ENCODE measurements around the gene RHOH.

DNA sequence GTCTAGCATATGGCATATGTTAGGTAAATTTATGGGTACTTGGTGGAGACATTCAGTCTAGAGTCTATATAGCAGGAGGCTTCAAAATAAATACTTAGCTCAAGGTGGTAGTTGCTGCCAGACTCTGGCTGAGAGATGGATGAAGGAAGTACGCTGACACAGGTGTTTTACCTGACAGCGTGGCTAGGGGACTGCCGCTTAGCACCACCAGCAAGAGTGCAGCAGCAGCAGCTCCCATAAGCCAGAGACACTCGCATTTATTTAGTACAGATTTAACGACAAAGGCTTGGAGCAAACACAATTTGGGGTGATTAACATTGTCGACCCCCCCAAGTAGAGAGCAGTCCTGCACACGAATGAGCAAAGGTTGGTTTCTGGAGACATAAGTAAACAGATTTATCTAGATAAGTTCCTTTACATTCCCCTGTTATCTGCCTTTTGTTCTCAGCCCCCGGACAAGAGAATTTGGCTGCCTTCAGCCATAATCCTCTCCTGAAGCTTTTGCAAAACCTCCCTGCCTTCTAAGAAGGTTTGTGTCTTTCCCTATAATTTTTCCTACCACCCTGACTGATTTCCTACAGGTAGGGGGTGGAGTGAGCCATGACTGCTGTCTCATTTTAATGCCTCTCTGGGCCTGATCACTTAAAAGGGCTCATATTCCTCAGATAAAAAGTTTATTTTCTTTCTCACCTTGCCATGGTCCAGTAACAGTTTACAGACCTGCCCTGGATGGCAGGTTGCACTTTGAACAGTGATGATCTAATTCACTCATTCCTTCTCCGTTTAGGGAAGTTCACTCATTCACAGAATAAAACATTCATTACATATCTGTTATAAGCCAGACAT is 64.6 kb downstream of the RHOH start:
- TF ChIP-seq SIN3A (IDR thresholded peaks at IDR 0.05; ENCODE audit: borderline replicate concordance, low read depth, low read length) (no peak), NR1H2 (CRISPR knock-in tag; IDR thresholded peaks at IDR 0.05; ENCODE audit: borderline replicate concordance, low read depth) (no peak), FOXA1 (IDR thresholded peaks at IDR 0.05) (no peak), FOXA1 (CRISPR knock-in tag; IDR thresholded peaks at IDR 0.05) (no peak), ELK4 (CRISPR knock-in tag; IDR thresholded peaks at IDR 0.05; ENCODE audit: borderline replicate concordance) (no peak), CEBPB (IDR thresholded peaks at IDR 0.05; ENCODE audit: borderline replicate concordance, low read depth, low read length) (no peak), SMC3 (IDR thresholded peaks at IDR 0.05; ENCODE audit: low read length) (no peak), HCFC1 (IDR thresholded peaks at IDR 0.05; ENCODE audit: low read depth, low read length) (no peak), ZFP36 (IDR thresholded peaks at IDR 0.05; ENCODE audit: borderline replicate concordance, low read depth, low read length, partially characterized antibody) (no peak), EP300 (IDR thresholded peaks at IDR 0.05; ENCODE audit: low read depth in 2 of 2, low read length in 2 of 2) (0 out of 4 replicates have a peak, but pooled peaks of 1 of the 2 experiments have one; percentile 11), EP300 (CRISPR knock-in tag; IDR thresholded peaks at IDR 0.05; ENCODE audit: borderline replicate concordance) (no peak)
- TF ChIP-seq, protein P1, sequence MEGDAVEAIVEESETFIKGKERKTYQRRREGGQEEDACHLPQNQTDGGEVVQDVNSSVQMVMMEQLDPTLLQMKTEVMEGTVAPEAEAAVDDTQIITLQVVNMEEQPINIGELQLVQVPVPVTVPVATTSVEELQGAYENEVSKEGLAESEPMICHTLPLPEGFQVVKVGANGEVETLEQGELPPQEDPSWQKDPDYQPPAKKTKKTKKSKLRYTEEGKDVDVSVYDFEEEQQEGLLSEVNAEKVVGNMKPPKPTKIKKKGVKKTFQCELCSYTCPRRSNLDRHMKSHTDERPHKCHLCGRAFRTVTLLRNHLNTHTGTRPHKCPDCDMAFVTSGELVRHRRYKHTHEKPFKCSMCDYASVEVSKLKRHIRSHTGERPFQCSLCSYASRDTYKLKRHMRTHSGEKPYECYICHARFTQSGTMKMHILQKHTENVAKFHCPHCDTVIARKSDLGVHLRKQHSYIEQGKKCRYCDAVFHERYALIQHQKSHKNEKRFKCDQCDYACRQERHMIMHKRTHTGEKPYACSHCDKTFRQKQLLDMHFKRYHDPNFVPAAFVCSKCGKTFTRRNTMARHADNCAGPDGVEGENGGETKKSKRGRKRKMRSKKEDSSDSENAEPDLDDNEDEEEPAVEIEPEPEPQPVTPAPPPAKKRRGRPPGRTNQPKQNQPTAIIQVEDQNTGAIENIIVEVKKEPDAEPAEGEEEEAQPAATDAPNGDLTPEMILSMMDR (CRISPR knock-in tag; IDR thresholded peaks at IDR 0.05), result no peak
- TF ChIP-seq, protein P2, sequence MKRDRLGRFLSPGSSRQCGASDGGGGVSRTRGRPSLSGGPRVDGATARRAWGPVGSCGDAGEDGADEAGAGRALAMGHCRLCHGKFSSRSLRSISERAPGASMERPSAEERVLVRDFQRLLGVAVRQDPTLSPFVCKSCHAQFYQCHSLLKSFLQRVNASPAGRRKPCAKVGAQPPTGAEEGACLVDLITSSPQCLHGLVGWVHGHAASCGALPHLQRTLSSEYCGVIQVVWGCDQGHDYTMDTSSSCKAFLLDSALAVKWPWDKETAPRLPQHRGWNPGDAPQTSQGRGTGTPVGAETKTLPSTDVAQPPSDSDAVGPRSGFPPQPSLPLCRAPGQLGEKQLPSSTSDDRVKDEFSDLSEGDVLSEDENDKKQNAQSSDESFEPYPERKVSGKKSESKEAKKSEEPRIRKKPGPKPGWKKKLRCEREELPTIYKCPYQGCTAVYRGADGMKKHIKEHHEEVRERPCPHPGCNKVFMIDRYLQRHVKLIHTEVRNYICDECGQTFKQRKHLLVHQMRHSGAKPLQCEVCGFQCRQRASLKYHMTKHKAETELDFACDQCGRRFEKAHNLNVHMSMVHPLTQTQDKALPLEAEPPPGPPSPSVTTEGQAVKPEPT (CRISPR knock-in tag; IDR thresholded peaks at IDR 0.05; ENCODE audit: low read depth), result no peak

Measured in HepG2 (cell line).